Heart left ventricle (tissue), 13 donors: ENCODE measurements around the gene NHLH1.

Experiments used
- POLR2A ChIP-seq, 2 donors: fragments of 450-650 bp; IDR thresholded peaks; one replicate each; pipeline ENCODE4 v1.6.1; 2017; ENCODE audit warnings: antibody characterized with exemption in 2 of 2, mild to moderate bottlenecking in 2 of 2, moderate library complexity in 2 of 2
- TF ChIP-seq, protein P1 (sequence below), 12 donors: fragments of 200-600 bp; sonication (generic) in 4 of 12; IDR thresholded peaks; one replicate each; pipeline versions ENCODE4 v1.5.0 to v1.8.0; 2018 to 2022; ENCODE audit warnings: antibody characterized with exemption in 12 of 12, mild to moderate bottlenecking in 5 of 12
- donor health status: ischemic (EF 13 %, LVEDD 7.1; RV severe dilation, severe dysfunction).
- donor health status: DM: no; HTN: yes; CAD: no.
- donor health status: DM: no; HTN: no; CAD: no.
- donor health status: ischemic (EF 25% LVEDD 6.9; RV normal size, moderate dysfunction).
- donor health status: ischemic (EF 25% LVEDD 5.7; RV mildly dilated, moderate dysfunction).
- donor health status: ischemic (EF 35%, LVEDD 5.7; RV mildly dilated, moderate dysfunction).
- donor health status: nonischemic (EF 11% LVEDD 7.7; RV severe dilation, severe dysfunction).
- donor health status: DM: yes; HTN: yes; CAD: no.
- donor health status: PGD.
- donor health status: ischemic (EF 29% LVEDD 5.4; RV normal size, mild dysfunction).
- donor health status: nonischemic (EF 23%, LVEDD 6.1; RV moderate dilation, normal function).

DNA sequence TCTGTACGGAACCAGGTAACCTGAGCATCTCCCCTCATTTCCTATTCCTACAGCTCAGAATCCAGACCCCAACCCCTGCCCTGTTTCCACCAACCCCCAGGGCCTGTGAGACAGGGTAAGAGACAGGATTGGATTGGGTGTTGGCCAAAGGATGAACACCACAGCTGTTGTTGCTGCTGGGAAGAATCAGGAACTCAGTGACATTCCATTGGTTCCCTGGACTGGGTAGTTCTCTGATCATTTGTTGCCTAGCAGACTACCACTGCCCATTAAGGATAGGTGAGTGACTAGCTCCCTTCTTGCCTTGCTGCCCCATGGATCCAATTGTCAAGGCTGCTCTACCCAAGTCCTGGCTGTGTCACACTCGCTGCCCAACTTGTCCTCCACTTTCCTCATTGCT is 13.6 kb upstream of the NHLH1 start:
- TF ChIP-seq, protein P1, sequence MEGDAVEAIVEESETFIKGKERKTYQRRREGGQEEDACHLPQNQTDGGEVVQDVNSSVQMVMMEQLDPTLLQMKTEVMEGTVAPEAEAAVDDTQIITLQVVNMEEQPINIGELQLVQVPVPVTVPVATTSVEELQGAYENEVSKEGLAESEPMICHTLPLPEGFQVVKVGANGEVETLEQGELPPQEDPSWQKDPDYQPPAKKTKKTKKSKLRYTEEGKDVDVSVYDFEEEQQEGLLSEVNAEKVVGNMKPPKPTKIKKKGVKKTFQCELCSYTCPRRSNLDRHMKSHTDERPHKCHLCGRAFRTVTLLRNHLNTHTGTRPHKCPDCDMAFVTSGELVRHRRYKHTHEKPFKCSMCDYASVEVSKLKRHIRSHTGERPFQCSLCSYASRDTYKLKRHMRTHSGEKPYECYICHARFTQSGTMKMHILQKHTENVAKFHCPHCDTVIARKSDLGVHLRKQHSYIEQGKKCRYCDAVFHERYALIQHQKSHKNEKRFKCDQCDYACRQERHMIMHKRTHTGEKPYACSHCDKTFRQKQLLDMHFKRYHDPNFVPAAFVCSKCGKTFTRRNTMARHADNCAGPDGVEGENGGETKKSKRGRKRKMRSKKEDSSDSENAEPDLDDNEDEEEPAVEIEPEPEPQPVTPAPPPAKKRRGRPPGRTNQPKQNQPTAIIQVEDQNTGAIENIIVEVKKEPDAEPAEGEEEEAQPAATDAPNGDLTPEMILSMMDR (IDR thresholded peaks at IDR 0.05) = no peak
- TF ChIP-seq POLR2A (IDR thresholded peaks at IDR 0.05) = no peak
